K562 (cell line): ENCODE data around the gene RPL35. TPM values are rescaled to one million over a fixed set of nuclear protein-coding genes. Genes with fewer than 3 reads are reported as not detected.

Experiments used
- ATAC-seq: fragments of 200-7000 bp; cut with Tn5 transposase; 3 replicates; pipeline ENCODE4 v1.9.1; 2020; ENCODE audit warnings: moderate library complexity
- BruUV-seq: library from RNA; stranded (reverse); fragments of 400-500 nt; replicated peaks from 2 replicates; lab custom pipeline; 2021; lab: Mats Ljungman, UMichigan
- CTCF ChIA-PET: fragments of 300-600 bp; formaldehyde crosslinking; extraction: SDS; loops from one replicate; lab custom pipeline; 2021; ENCODE audit warnings: low intra/inter-chr PET ratio; lab: Yijun Ruan, JAX
- POLR2A ChIA-PET: fragments of 300-600, 350-650 bp; sonication (Branson Sonifier 250); formaldehyde crosslinking; extraction: SDS; loops from one replicate; lab custom pipeline; 2021; ENCODE audit warnings: antibody characterized with exemption, inconsistent platforms; lab: Yijun Ruan, JAX
- DNase-seq, 4 experiments: peaks; one replicate each; pipeline versions ENCODE4 v3.0.0 to v3.0.0-alpha.2; 2011 to 2018; ENCODE audit warnings: low spot score in 3 of 4, mixed read lengths in 3 of 4; ENCODE audit errors: extremely low read depth in 1 of 4
- FAIRE-seq: peaks from 2 replicates; lab custom pipeline; 2011; peaks lifted over from hg19 to GRCh38; lab: Jason Lieb, UNC
- H2AFZ ChIP-seq: 2 replicates; pipeline ENCODE4 v1.6.0; 2011; ENCODE audit warnings: low read depth, low read length, control low read depth, inconsistent platforms
- H3K27ac ChIP-seq: fragments of 200-600 bp; 3 replicates; pipeline ENCODE4 v1.8.0; 2011; ENCODE audit warnings: low read depth, mild to moderate bottlenecking, control low read depth, inconsistent platforms, low read length, moderate library complexity, mixed read lengths; ENCODE audit errors: extremely low read depth
- H3K27me3 ChIP-seq, 2 experiments: fragments of 300-600 bp in 1 of 2; 2 replicates in 1 of 2; 3 replicates in 1 of 2; pipeline versions ENCODE4 v1.6.0 to v1.8.0; 2011; ENCODE audit warnings: inconsistent platforms in 2 of 2, low read length in 2 of 2, mild to moderate bottlenecking in 1 of 2, mixed read lengths in 1 of 2, moderate library complexity in 1 of 2; ENCODE audit not compliant: control insufficient read depth in 2 of 2, insufficient read depth in 2 of 2
- H3K36me3 ChIP-seq: fragments of 300-600 bp; 3 replicates; pipeline ENCODE4 v1.8.0; 2011; ENCODE audit warnings: mild to moderate bottlenecking, low read length, inconsistent platforms; ENCODE audit not compliant: control insufficient read depth, insufficient read depth
- H3K4me1 ChIP-seq, 2 experiments: fragments of 200-600 bp in 1 of 2; replicated peaks in 1 of 2; 2 replicates in 1 of 2; 3 replicates in 1 of 2; pipeline versions ENCODE4 v1.5.1 to v1.8.0; 2011; ENCODE audit warnings: inconsistent platforms in 2 of 2, low read length in 2 of 2, mild to moderate bottlenecking in 1 of 2, mixed read lengths in 1 of 2, moderate library complexity in 1 of 2; ENCODE audit not compliant: control insufficient read depth in 2 of 2, insufficient read depth in 2 of 2
- H3K4me2 ChIP-seq: 2 replicates; pipeline ENCODE4 v1.6.1; 2011; ENCODE audit warnings: low read length, control low read depth, inconsistent platforms, mixed read lengths; ENCODE audit not compliant: insufficient read depth
- H3K4me3 ChIP-seq: fragments of 200-600 bp; sonication (generic), shearing (Covaris generic); 2 replicates; pipeline ENCODE4 v1.5.1; 2016; ENCODE audit warnings: control low read depth, inconsistent platforms
- H3K79me2 ChIP-seq: fragments of 200-600 bp; 3 replicates; pipeline ENCODE4 v1.8.0; 2011; ENCODE audit warnings: low read length, inconsistent platforms; ENCODE audit not compliant: control insufficient read depth, insufficient read depth
- H3K9ac ChIP-seq, 2 experiments: 2 replicates each; pipeline versions ENCODE4 v1.6.0 to v1.6.1; 2011; ENCODE audit warnings: low read depth in 2 of 2, low read length in 2 of 2, control low read depth in 1 of 2, inconsistent platforms in 1 of 2, mild to moderate bottlenecking in 1 of 2, mixed read lengths in 1 of 2; ENCODE audit not compliant: insufficient read depth in 1 of 2
- H3K9me1 ChIP-seq: one replicate; pipeline ENCODE4 v1.6.0; 2011; ENCODE audit warnings: inconsistent platforms, mild to moderate bottlenecking, low read length, moderate library complexity; ENCODE audit not compliant: control insufficient read depth, insufficient read depth
- H3K9me3 ChIP-seq: replicated peaks from 2 replicates; pipeline ENCODE4 v1.5.1; 2011; ENCODE audit warnings: low read depth, low read length, inconsistent platforms; ENCODE audit not compliant: control insufficient read depth, insufficient read depth
- H4K20me1 ChIP-seq: replicated peaks from 2 replicates; pipeline ENCODE4 v1.6.1; 2011; ENCODE audit warnings: low read length, inconsistent platforms, mixed read lengths; ENCODE audit not compliant: control insufficient read depth, insufficient read depth
- ASH1L ChIP-seq: fragments of 450-650 bp; IDR thresholded peaks from 2 replicates; pipeline ENCODE4 v1.6.1; 2018; ENCODE audit warnings: borderline replicate concordance, mild to moderate bottlenecking, low read depth; ENCODE audit not compliant: partially characterized antibody
- FUS ChIP-seq: fragments of 200-400 bp; formaldehyde crosslinking; optimal IDR thresholded peaks from 2 replicates; pipeline ENCODE3; 2017; ENCODE audit warnings: low read depth, low read length
- HINFP ChIP-seq: fragments of 450-650 bp; conservative IDR thresholded peaks from 2 replicates; pipeline ENCODE4 v1.6.1; 2016; ENCODE audit warnings: missing genetic modification characterization, low read depth, mild to moderate bottlenecking, control low read depth, missing compliant biosample characterization
- HNRNPLL ChIP-seq: fragments of 200-400 bp; formaldehyde crosslinking; IDR thresholded peaks from 2 replicates; pipeline ENCODE4 v1.6.1; 2017; ENCODE audit warnings: low read length, low read depth, mild to moderate bottlenecking; ENCODE audit not compliant: poor library complexity, severe bottlenecking
- RFX1 ChIP-seq: fragments of 450-650 bp; IDR thresholded peaks from 2 replicates; pipeline ENCODE4 v1.6.1; 2016; ENCODE audit warnings: mild to moderate bottlenecking, moderate library complexity
- ZNF507 ChIP-seq: conservative IDR thresholded peaks from 2 replicates; pipeline ENCODE4 v1.6.1; 2017; ENCODE audit warnings: missing genetic modification characterization, missing compliant biosample characterization
- WGBS: fragments of 100-300 bp; shearing (Covaris generic); methylation state at CpG from one replicate; pipeline ENCODE4 v1.1.6; 2016; ENCODE audit warnings: low coverage, mixed read lengths; ENCODE audit not compliant: insufficient coverage; ENCODE audit errors: missing lambda C conversion rate; 5-methylcytosine and 5-hydroxymethylcytosine counted together
- in situ Hi-C: fragments of 300-500 bp; cut with MboI; formaldehyde crosslinking; loops from 4 replicates; pipeline ENCODE4 v1.15.0; 2018; ENCODE audit warnings: inconsistent platforms, mixed read lengths
- intact Hi-C: fragments of 100-400 bp; cut with micrococcal nuclease; formaldehyde crosslinking; loops from 2 replicates; pipeline ENCODE4 v1.14.2; 2022
- polyA plus RNA-seq, 8 experiments: library from polyadenylated mRNA; depleted of rRNA in 4 of 8; stranded (reverse) in 5 of 8; unstranded in 3 of 8; fragments of >200 nt; fragmentation: Nextera tagmentation in 2 of 8; fragmentation: Illumina TruSeq in 1 of 8; extraction: Ambion mirVana in 2 of 8; extraction: Trizol in 1 of 8; gene quantifications; 2 replicates each; pipeline versions ENCODE4 v1.2.1 to v1.2.3, GENCODE V29; 2011 to 2014; ENCODE audit warnings: inconsistent platforms in 1 of 8, missing spikeins in 1 of 8
- total RNA-seq, 7 experiments: library from RNA; depleted of rRNA in 6 of 7; stranded (reverse); fragments of >200 nt in 6 of 7; fragmentation: Illumina TruSeq in 2 of 7; extraction: Trizol in 2 of 7; gene quantifications; 2 replicates each; pipeline versions ENCODE4 v1.2.1 to v1.2.3, GENCODE V29; 2011 to 2021; ENCODE audit warnings: low replicate concordance in 1 of 7
- TF ChIP-seq, protein P1 (sequence below): fragments of 450-650 bp; IDR thresholded peaks from 2 replicates; pipeline ENCODE4 v1.6.1; 2016; ENCODE audit warnings: mild to moderate bottlenecking, moderate library complexity
- TF ChIP-seq, protein P2 (sequence below): sonication (generic); formaldehyde crosslinking; IDR thresholded peaks from 2 replicates; pipeline ENCODE4 v1.8.1; 2023; ENCODE audit warnings: mild to moderate bottlenecking, missing genetic modification reagents

The RPL35 gene
- total and polyA plus RNA-seq, 9 of the 15 experiments (the other 6 are each of a cell fraction or from before 2014, with no cell fraction given), result 1,755 to 5,101 (median 3,405) TPM

DNA sequence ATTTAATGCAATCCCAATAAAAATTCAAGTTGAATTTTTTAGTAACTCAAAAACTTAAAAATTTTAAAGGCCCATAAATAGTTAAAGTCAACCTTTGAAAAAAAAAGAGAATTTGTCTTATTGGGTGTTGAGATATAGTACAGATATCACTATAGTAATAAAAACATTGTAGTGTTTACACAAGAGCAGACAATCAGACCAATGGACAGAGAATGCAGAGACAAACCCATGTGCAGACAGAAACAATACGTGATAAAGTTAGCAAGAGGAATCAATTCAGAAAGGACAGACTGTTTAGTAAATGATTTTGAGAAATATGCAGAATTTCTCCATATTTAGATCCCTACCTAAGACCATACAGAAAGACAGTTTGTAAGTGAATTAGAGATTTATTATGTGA, 45.2 kb upstream of the RPL35 start:
- FAIRE-seq (no peak), ATAC-seq (no peak), DNase-seq (no peak)
- H3K9me3 ChIP-seq, result no peaks in the 10 kb centered on the region
- no peaks in the 10 kb centered on the region for H3K79me2 ChIP-seq
- no TSS peak for BruUV-seq
- WGBS, result 88% methylated on average over 1 of the region's 1 CpG
- intact Hi-C loops, result no loop called here
- H3K4me1 ChIP-seq, result peaks cover 3 to 10% of the 10 kb centered on the region in 2 experiments; a peak in 3 of 5 replicates
- no peak overlapping the region for H3K9ac ChIP-seq
- H2AFZ ChIP-seq, result no peak overlapping the region
- TF ChIP-seq ZNF507 (tag) (no peak), ASH1L (no peak), FUS (no peak), HINFP (tag) (no peak), HNRNPLL (no peak), RFX1 (no peak)
- TF ChIP-seq, protein P1, sequence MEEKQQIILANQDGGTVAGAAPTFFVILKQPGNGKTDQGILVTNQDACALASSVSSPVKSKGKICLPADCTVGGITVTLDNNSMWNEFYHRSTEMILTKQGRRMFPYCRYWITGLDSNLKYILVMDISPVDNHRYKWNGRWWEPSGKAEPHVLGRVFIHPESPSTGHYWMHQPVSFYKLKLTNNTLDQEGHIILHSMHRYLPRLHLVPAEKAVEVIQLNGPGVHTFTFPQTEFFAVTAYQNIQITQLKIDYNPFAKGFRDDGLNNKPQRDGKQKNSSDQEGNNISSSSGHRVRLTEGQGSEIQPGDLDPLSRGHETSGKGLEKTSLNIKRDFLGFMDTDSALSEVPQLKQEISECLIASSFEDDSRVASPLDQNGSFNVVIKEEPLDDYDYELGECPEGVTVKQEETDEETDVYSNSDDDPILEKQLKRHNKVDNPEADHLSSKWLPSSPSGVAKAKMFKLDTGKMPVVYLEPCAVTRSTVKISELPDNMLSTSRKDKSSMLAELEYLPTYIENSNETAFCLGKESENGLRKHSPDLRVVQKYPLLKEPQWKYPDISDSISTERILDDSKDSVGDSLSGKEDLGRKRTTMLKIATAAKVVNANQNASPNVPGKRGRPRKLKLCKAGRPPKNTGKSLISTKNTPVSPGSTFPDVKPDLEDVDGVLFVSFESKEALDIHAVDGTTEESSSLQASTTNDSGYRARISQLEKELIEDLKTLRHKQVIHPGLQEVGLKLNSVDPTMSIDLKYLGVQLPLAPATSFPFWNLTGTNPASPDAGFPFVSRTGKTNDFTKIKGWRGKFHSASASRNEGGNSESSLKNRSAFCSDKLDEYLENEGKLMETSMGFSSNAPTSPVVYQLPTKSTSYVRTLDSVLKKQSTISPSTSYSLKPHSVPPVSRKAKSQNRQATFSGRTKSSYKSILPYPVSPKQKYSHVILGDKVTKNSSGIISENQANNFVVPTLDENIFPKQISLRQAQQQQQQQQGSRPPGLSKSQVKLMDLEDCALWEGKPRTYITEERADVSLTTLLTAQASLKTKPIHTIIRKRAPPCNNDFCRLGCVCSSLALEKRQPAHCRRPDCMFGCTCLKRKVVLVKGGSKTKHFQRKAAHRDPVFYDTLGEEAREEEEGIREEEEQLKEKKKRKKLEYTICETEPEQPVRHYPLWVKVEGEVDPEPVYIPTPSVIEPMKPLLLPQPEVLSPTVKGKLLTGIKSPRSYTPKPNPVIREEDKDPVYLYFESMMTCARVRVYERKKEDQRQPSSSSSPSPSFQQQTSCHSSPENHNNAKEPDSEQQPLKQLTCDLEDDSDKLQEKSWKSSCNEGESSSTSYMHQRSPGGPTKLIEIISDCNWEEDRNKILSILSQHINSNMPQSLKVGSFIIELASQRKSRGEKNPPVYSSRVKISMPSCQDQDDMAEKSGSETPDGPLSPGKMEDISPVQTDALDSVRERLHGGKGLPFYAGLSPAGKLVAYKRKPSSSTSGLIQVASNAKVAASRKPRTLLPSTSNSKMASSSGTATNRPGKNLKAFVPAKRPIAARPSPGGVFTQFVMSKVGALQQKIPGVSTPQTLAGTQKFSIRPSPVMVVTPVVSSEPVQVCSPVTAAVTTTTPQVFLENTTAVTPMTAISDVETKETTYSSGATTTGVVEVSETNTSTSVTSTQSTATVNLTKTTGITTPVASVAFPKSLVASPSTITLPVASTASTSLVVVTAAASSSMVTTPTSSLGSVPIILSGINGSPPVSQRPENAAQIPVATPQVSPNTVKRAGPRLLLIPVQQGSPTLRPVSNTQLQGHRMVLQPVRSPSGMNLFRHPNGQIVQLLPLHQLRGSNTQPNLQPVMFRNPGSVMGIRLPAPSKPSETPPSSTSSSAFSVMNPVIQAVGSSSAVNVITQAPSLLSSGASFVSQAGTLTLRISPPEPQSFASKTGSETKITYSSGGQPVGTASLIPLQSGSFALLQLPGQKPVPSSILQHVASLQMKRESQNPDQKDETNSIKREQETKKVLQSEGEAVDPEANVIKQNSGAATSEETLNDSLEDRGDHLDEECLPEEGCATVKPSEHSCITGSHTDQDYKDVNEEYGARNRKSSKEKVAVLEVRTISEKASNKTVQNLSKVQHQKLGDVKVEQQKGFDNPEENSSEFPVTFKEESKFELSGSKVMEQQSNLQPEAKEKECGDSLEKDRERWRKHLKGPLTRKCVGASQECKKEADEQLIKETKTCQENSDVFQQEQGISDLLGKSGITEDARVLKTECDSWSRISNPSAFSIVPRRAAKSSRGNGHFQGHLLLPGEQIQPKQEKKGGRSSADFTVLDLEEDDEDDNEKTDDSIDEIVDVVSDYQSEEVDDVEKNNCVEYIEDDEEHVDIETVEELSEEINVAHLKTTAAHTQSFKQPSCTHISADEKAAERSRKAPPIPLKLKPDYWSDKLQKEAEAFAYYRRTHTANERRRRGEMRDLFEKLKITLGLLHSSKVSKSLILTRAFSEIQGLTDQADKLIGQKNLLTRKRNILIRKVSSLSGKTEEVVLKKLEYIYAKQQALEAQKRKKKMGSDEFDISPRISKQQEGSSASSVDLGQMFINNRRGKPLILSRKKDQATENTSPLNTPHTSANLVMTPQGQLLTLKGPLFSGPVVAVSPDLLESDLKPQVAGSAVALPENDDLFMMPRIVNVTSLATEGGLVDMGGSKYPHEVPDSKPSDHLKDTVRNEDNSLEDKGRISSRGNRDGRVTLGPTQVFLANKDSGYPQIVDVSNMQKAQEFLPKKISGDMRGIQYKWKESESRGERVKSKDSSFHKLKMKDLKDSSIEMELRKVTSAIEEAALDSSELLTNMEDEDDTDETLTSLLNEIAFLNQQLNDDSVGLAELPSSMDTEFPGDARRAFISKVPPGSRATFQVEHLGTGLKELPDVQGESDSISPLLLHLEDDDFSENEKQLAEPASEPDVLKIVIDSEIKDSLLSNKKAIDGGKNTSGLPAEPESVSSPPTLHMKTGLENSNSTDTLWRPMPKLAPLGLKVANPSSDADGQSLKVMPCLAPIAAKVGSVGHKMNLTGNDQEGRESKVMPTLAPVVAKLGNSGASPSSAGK, result no peak
- TF ChIP-seq, protein P2, sequence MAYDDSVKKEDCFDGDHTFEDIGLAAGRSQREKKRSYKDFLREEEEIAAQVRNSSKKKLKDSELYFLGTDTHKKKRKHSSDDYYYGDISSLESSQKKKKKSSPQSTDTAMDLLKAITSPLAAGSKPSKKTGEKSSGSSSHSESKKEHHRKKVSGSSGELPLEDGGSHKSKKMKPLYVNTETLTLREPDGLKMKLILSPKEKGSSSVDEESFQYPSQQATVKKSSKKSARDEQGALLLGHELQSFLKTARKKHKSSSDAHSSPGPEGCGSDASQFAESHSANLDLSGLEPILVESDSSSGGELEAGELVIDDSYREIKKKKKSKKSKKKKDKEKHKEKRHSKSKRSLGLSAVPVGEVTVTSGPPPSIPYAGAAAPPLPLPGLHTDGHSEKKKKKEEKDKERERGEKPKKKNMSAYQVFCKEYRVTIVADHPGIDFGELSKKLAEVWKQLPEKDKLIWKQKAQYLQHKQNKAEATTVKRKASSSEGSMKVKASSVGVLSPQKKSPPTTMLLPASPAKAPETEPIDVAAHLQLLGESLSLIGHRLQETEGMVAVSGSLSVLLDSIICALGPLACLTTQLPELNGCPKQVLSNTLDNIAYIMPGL, result no peak
- H3K27ac ChIP-seq, result no peak overlapping the region
- no peaks in the 10 kb centered on the region for H3K9me1 ChIP-seq
- POLR2A ChIA-PET, result no interaction called here
- H3K36me3 ChIP-seq, result peaks cover 36% of the 10 kb centered on the region
- no peak overlapping the region for H3K4me2 ChIP-seq
- CTCF ChIA-PET, result no interaction called here
- in situ Hi-C loops, result no loop called here
- H3K27me3 ChIP-seq, result no peaks in the 10 kb centered on the region
- H4K20me1 ChIP-seq, result no peaks in the 10 kb centered on the region
- H3K4me3 ChIP-seq, result no peak overlapping the region
